ENCODE data around the gene DIPK1A.

DIPK1A gene

DNA sequence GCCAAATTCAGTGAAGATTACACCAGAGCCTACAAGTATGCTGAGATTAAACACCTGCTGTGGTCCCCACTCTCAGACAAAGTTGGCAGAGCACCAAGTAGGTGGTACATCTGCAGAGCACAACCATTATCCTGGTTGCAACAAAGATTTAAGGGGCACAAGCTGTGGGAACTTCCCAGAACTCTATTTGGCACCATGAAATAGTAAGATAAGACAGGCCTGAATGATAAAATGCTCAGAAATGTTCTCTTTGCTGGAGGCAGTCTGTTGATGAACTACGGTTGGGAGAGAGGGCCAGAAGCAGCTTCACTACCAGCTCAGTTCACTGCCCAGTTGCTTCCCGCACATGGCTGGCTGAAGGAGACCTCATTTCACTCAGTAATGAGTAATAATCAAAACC lies 109.5 kb downstream of the DIPK1A start:
- no peaks in the 10 kb centered on the region for H3K9me3 ChIP-seq
- TF ChIP-seq, protein P1, sequence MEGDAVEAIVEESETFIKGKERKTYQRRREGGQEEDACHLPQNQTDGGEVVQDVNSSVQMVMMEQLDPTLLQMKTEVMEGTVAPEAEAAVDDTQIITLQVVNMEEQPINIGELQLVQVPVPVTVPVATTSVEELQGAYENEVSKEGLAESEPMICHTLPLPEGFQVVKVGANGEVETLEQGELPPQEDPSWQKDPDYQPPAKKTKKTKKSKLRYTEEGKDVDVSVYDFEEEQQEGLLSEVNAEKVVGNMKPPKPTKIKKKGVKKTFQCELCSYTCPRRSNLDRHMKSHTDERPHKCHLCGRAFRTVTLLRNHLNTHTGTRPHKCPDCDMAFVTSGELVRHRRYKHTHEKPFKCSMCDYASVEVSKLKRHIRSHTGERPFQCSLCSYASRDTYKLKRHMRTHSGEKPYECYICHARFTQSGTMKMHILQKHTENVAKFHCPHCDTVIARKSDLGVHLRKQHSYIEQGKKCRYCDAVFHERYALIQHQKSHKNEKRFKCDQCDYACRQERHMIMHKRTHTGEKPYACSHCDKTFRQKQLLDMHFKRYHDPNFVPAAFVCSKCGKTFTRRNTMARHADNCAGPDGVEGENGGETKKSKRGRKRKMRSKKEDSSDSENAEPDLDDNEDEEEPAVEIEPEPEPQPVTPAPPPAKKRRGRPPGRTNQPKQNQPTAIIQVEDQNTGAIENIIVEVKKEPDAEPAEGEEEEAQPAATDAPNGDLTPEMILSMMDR (IDR thresholded peaks at IDR 0.05) = no peak
- no peaks in the 10 kb centered on the region for H3K27me3 ChIP-seq
- H3K4me1 ChIP-seq = no peaks in the 10 kb centered on the region
- no peak overlapping the region for H3K4me3 ChIP-seq
- DNase-seq = no peak
- peaks cover 10 to 15% (median 14%) of the 10 kb centered on the region in 3 donors for H3K36me3 ChIP-seq
- intact Hi-C loops (cut with DNase I; ENCODE audit: low total_unique reads) = loop anchor here (10.0 kb wide), 1 partner anchor 113 kb away; the partner anchor contains the start of gene DIPK1A
- H3K27ac ChIP-seq = no peak overlapping the region

DNA sequence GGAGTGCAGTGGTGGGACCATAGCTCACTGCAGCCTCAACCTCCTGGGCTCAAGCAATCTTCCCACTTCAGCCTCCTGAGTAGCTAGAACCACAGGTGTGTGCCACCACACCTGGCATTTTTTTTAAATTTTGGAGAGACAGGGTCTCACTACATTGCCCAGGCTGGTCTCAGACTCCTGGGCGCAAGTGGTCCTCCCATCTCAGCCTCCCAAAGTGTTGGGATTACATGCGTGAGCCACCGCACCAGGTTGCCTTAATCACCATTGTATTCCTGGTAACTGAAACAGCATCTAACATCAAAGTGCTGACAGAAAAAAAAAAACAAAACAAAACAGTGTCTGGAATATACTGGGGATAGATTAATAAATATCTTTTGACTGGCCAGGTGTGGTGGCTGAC lies 111.2 kb downstream of the DIPK1A start:
- Histone ChIP-seq H3K27me3 (no peaks in the 10 kb centered on the region), H3K4me3 (no peak overlapping the region), H3K4me1 (no peaks in the 10 kb centered on the region), H3K9me3 (no peaks in the 10 kb centered on the region), H3K36me3 (peaks cover 14 to 19% (median 15%) of the 10 kb centered on the region in 3 donors), H3K27ac (no peak overlapping the region)
- TF ChIP-seq, protein P1 (IDR thresholded peaks at IDR 0.05) = no peak
- no peak for DNase-seq
- intact Hi-C loops (cut with DNase I; ENCODE audit: low total_unique reads) = loop anchor here (10.0 kb wide), 1 partner anchor 115 kb away; the partner anchor contains the start of gene DIPK1A

DNA sequence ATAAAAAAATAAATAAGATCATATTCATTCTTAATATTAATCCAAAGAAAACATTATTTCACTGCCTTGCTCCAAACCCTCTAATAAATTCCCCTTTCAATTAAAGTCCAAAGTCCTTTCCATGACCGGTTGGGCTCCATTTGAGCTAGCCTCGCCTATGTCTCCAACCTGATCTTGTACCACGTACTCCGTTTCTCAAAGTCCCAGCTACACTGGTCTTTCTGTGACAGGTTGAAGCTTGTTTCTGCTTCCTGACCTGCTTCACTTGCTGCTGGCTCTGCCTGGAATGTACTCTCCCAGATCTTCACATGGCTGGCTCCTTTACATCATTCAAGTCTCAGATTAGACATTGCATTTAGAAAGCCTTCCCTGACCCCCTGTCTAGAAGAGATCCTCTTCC lies 113.1 kb downstream of the DIPK1A start:
- DNase-seq = no peak
- H3K36me3 ChIP-seq = peaks cover 17 to 30% (median 23%) of the 10 kb centered on the region in 3 donors
- intact Hi-C loops (cut with DNase I; ENCODE audit: low total_unique reads) = no loop called here
- no peaks in the 10 kb centered on the region for H3K9me3 ChIP-seq
- H3K4me3 ChIP-seq = no peak overlapping the region
- TF ChIP-seq, protein P1 (IDR thresholded peaks at IDR 0.05) = no peak
- no peaks in the 10 kb centered on the region for H3K4me1 ChIP-seq
- no peaks in the 10 kb centered on the region for H3K27me3 ChIP-seq
- H3K27ac ChIP-seq = no peak overlapping the region

DNA sequence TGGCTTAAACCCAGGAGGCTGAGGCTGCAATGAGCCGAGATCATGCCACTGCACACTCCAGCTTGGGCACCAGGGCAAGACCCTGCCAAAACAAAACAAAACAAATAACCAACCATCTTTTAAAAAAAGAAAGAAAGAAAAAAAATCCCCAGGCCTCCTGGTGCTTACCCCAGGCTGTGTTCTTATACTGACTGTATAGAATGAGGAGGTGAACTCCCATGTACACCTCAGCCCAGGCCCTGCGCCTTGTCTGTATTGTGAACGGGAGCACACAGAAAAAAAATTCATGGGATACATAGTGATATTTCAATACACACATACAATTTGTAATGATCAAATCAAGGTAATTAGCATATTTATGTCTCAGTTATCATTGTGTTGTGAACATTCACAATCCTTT lies 115.4 kb downstream of the DIPK1A start:
- intact Hi-C loops (cut with DNase I; ENCODE audit: low total_unique reads) = no loop called here
- no peak overlapping the region for H3K27ac ChIP-seq
- H3K36me3 ChIP-seq = peaks cover 40 to 53% (median 45%) of the 10 kb centered on the region in 3 donors
- no peak for DNase-seq
- H3K27me3 ChIP-seq = no peaks in the 10 kb centered on the region
- H3K4me3 ChIP-seq = no peak overlapping the region
- H3K9me3 ChIP-seq = no peaks in the 10 kb centered on the region
- TF ChIP-seq, protein P1 (IDR thresholded peaks at IDR 0.05) = no peak
- no peaks in the 10 kb centered on the region for H3K4me1 ChIP-seq

DNA sequence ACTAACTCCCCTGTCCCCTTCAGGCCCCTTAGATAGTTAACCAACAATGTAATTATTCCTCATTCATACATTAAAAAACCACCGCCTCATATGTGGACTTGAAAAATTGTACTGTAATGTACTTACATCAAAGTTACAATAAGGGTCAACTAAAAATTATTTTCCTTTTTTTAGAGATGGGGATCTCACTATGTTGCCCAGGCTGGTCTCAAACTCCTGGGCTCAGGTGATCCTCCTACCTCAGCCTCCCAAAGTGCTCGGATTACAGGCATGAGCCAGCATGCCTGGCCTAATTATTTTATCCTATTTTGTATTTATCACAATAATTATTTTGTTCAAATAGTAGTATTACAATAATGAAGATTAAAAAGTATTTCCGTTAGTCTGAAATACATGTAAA lies 116.8 kb downstream of the DIPK1A start:
- DNase-seq = no peak
- H3K4me1 ChIP-seq = peaks cover 0 to 10% (median 1%) of the 10 kb centered on the region in 4 donors
- H3K27me3 ChIP-seq = no peaks in the 10 kb centered on the region
- H3K4me3 ChIP-seq = no peak overlapping the region
- intact Hi-C loops (cut with DNase I; ENCODE audit: low total_unique reads) = no loop called here
- peaks cover 44 to 61% (median 49%) of the 10 kb centered on the region in 3 donors for H3K36me3 ChIP-seq
- no peaks in the 10 kb centered on the region for H3K9me3 ChIP-seq
- H3K27ac ChIP-seq = no peak overlapping the region
- TF ChIP-seq, protein P1 (IDR thresholded peaks at IDR 0.05) = no peak

All from tibial artery (tissue), 4 donors.